Gastrocnemius medialis (tissue), 4 donors: ENCODE measurements around the gene USP34. TPM values are rescaled to one million over a fixed set of nuclear protein-coding genes. Genes with fewer than 3 reads are reported as not detected.

Source experiments
- ATAC-seq, 2 donors: fragments of 150-250 bp; one replicate each; pipeline ENCODE4 v1.9.1; 2016
- DNase-seq, 2 donors: peaks; one replicate each; pipeline ENCODE4 v3.0.0-alpha.2; 2019
- H3K27ac ChIP-seq, 4 donors: fragments of 200-600 bp; sonication (generic); 1 replicate in 1 of 4; 2 replicates in 3 of 4; pipeline ENCODE4 v1.5.1; 2016 to 2018; ENCODE audit warnings: mild to moderate bottlenecking in 2 of 4, moderate library complexity in 1 of 4
- H3K27me3 ChIP-seq, 3 donors: fragments of 200-600 bp; sonication (generic) in 2 of 3; 1 replicate in 1 of 3; 2 replicates in 2 of 3; pipeline versions ENCODE4 v1.5.1 to v1.6.0; 2016 to 2019; ENCODE audit warnings: mild to moderate bottlenecking in 1 of 3, moderate library complexity in 1 of 3
- H3K36me3 ChIP-seq, 2 donors: fragments of 200-600 bp; sonication (generic) in 1 of 2; one replicate each; pipeline ENCODE4 v1.5.1; 2017 to 2018
- H3K4me1 ChIP-seq, 2 donors: fragments of 200-600 bp; sonication (generic) in 1 of 2; one replicate each; pipeline ENCODE4 v1.5.1; 2016 to 2017; ENCODE audit warnings: mild to moderate bottlenecking in 2 of 2
- H3K4me3 ChIP-seq, 4 donors: fragments of 200-600 bp; sonication (generic) in 3 of 4; 1 replicate in 1 of 4; 2 replicates in 3 of 4; pipeline ENCODE4 v1.5.1; 2016 to 2019; ENCODE audit warnings: mild to moderate bottlenecking in 2 of 4
- H3K9me3 ChIP-seq, 3 donors: fragments of 200-600 bp; sonication (generic) in 2 of 3; 1 replicate in 1 of 3; 2 replicates in 2 of 3; pipeline ENCODE4 v1.5.1; 2016 to 2019
- CTCF ChIP-seq, 5 experiments: fragments of 450-650 bp in 3 of 5; fragments of 200-600 bp in 2 of 5; sonication (generic) in 2 of 5; IDR thresholded peaks in 4 of 5; conservative IDR thresholded peaks in 1 of 5; 1 replicate in 4 of 5; 2 replicates in 1 of 5; pipeline ENCODE4 v1.5.1; 2016 to 2019; ENCODE audit warnings: antibody characterized with exemption in 5 of 5, mild to moderate bottlenecking in 3 of 5, moderate library complexity in 3 of 5
- POLR2A ChIP-seq, 2 donors: fragments of 450-650 bp; IDR thresholded peaks; one replicate each; pipeline ENCODE4 v1.6.1; 2017; ENCODE audit warnings: antibody characterized with exemption in 2 of 2, mild to moderate bottlenecking in 2 of 2, moderate library complexity in 2 of 2
- in situ Hi-C, 4 donors: fragments of 200-750 bp; cut with MboI; loops; one replicate each; pipeline versions ENCODE4 v1.15.0 to v1.8.0; 2017; ENCODE audit warnings: low sequenced_read_pairs in 4 of 4
- intact Hi-C: fragments of 100-400 bp; cut with DNase I; formaldehyde crosslinking; loops from one replicate; pipeline ENCODE4 v1.15.1; 2023; ENCODE audit warnings: low total_unique reads
- total RNA-seq, 4 donors: library from RNA; depleted of rRNA; stranded (reverse); fragments of >200 nt; gene quantifications; one replicate each; pipeline versions ENCODE4 v1.1.0 to v1.2.3, GENCODE V29; 2016

USP34 gene
- total RNA-seq, 4 donors from 2014 or later, result 64.5 to 150 (median 76.3) TPM

GRCh38 chr2:61181382-61182058 is 289.4 kb downstream of the USP34 start:
- H3K4me3 ChIP-seq, result no peak overlapping the region
- ATAC-seq (no peak), DNase-seq (no peak)
- peak overlapping the region in 1 of 4 donors; percentile 99 for H3K27ac ChIP-seq
- intact Hi-C loops, result no loop called here
- peaks cover 2 to 57% of the 10 kb centered on the region in 2 donors for H3K36me3 ChIP-seq
- in situ Hi-C loops, result no loop called here
- H3K4me1 ChIP-seq, result peaks cover 35 to 41% of the 10 kb centered on the region in 2 donors
- no peaks in the 10 kb centered on the region for H3K9me3 ChIP-seq
- TF ChIP-seq CTCF (IDR thresholded peaks at IDR 0.05 in 4 of 5, conservative IDR thresholded peaks at IDR 0.05 in 1 of 5) (no peak), POLR2A (IDR thresholded peaks at IDR 0.05) (no peak)
- H3K27me3 ChIP-seq, result no peaks in the 10 kb centered on the region

GRCh38 chr2:61180686-61181085 is 290.2 kb downstream of the USP34 start:
- no peaks in the 10 kb centered on the region for H3K27me3 ChIP-seq
- in situ Hi-C loops, result no loop called here
- no peaks in the 10 kb centered on the region for H3K9me3 ChIP-seq
- ATAC-seq (no peak), DNase-seq (no peak)
- TF ChIP-seq POLR2A (IDR thresholded peaks at IDR 0.05) (no peak), CTCF (IDR thresholded peaks at IDR 0.05 in 4 of 5, conservative IDR thresholded peaks at IDR 0.05 in 1 of 5) (no peak)
- peaks cover 36 to 41% of the 10 kb centered on the region in 2 donors for H3K4me1 ChIP-seq
- H3K36me3 ChIP-seq, result peaks cover 2 to 49% of the 10 kb centered on the region in 2 donors
- H3K4me3 ChIP-seq, result no peak overlapping the region
- intact Hi-C loops, result no loop called here
- peak overlapping the region; percentile 93 to 99 (median 98) for H3K27ac ChIP-seq

- ATAC-seq, result no peak
- intact Hi-C loops, result loop anchor here (5.0 kb wide), 2 partner anchors 113 to 133 kb away; partner anchors contain the start of gene SANBR
- peaks cover 0 to 42% of the 10 kb centered on the region in 2 donors for H3K36me3 ChIP-seq
- H3K27me3 ChIP-seq, result no peaks in the 10 kb centered on the region
- peak overlapping the region in 2 of 4 donors; percentile 9 to 10 for H3K4me3 ChIP-seq
- peaks cover 36 to 41% of the 10 kb centered on the region in 2 donors for H3K4me1 ChIP-seq
- in situ Hi-C loops, result no loop called here
- peak in 1 of 2 donors; percentile 44 for DNase-seq
- peak overlapping the region; percentile 93 to 99 (median 98) for H3K27ac ChIP-seq
- H3K9me3 ChIP-seq, result no peaks in the 10 kb centered on the region
- TF ChIP-seq POLR2A (IDR thresholded peaks at IDR 0.05) (no peak), CTCF (IDR thresholded peaks at IDR 0.05 in 4 of 5, conservative IDR thresholded peaks at IDR 0.05 in 1 of 5) (no peak)
Measured at GRCh38 chr2:61179701-61180639, 290.9 kb downstream of the USP34 start.

- H3K36me3 ChIP-seq, result peaks cover 0 to 32% of the 10 kb centered on the region in 2 donors
- H3K27me3 ChIP-seq, result no peaks in the 10 kb centered on the region
- peak overlapping the region; percentile 0 to 93 (median 84) for H3K4me3 ChIP-seq
- ATAC-seq, result peak in 1 of 2 donors; percentile 8
- peak in 1 of 2 donors; percentile 53 for DNase-seq
- no peaks in the 10 kb centered on the region for H3K9me3 ChIP-seq
- peak overlapping the region; percentile 93 to 99 (median 98) for H3K27ac ChIP-seq
- peaks cover 36 to 41% of the 10 kb centered on the region in 2 donors for H3K4me1 ChIP-seq
- intact Hi-C loops, result loop anchor here (1.0 to 5.0 kb wide), 3 partner anchors 112 to 298 kb away; partner anchors contain the start of genes REL and SANBR
- in situ Hi-C loops, result no loop called here
- TF ChIP-seq CTCF (IDR thresholded peaks at IDR 0.05 in 4 of 5, conservative IDR thresholded peaks at IDR 0.05 in 1 of 5), result no peak
- TF ChIP-seq POLR2A (IDR thresholded peaks at IDR 0.05), result no peak
Measured at GRCh38 chr2:61178603-61179545, 292.0 kb downstream of the USP34 start.
